Measurements from ENCODE around the gene PRIM1.

The PRIM1 gene

GRCh38 chr12:56688846-56689109, 63.3 kb downstream of the PRIM1 start:
- Histone ChIP-seq H2BK15ac (replicated peaks; ENCODE audit: low read depth) (no peak overlapping the region), H3K9ac (ENCODE audit: low read length) (peak overlapping the region; percentile 91), H3K4me3 (ENCODE audit: low read length) (peak overlapping the region; percentile 50), H2AK5ac (ENCODE audit: low read length) (peak overlapping the region; percentile 35), H3K23ac (ENCODE audit: low read length) (no peak overlapping the region), H3K27ac (ENCODE audit: low read depth, low read length) (peak overlapping the region; percentile 94), H3K36me3 (ENCODE audit: control insufficient read depth, insufficient read depth, low read length) (no peaks in the 10 kb centered on the region), H3K27me3 (ENCODE audit: insufficient read depth, low read length, poor library complexity) (no peaks in the 10 kb centered on the region), H3K56ac (ENCODE audit: low read length) (peak overlapping the region; percentile 93), H2BK120ac (ENCODE audit: low read depth, low read length) (peak overlapping the region; percentile 88), H3K79me1 (ENCODE audit: low read length) (no peaks in the 10 kb centered on the region), H3K79me2 (ENCODE audit: control insufficient read depth, insufficient read depth, low read length) (peaks cover 41% of the 10 kb centered on the region), H4K8ac (ENCODE audit: low read depth, low read length) (peak overlapping the region; percentile 77), H3K4ac (ENCODE audit: low read depth, low read length) (peak overlapping the region; percentile 91), H3K4me2 (ENCODE audit: low read length) (peak overlapping the region; percentile 70), H4K5ac (ENCODE audit: low read length) (peak overlapping the region; percentile 82), H2BK5ac (ENCODE audit: low read length) (peak overlapping the region; percentile 14), H3K4me1 (ENCODE audit: control insufficient read depth, low read depth, low read length) (no peaks in the 10 kb centered on the region), H3K18ac (ENCODE audit: low read length) (peak overlapping the region; percentile 96)
- WGBS (ENCODE audit: extremely low coverage, insufficient coverage, low lambda C conversion rate) = no CpG with 5 or more reads among the region's 7 CpGs
- no peak for DNase-seq

GRCh38 chr12:56688129-56688845, 63.8 kb downstream of the PRIM1 start, which contains the start of gene PTGES3:
TSS of gene PTGES3 (minus strand) at chr12:56688284. CDS start at chr12:56687999, 285 bp downstream.
- peak within 1 kb of the TSS; percentile 84 for H3K4me3 ChIP-seq (ENCODE audit: low read length)
- H3K27me3 ChIP-seq (ENCODE audit: insufficient read depth, low read length, poor library complexity) = no peaks in the 10 kb centered on the region
- H3K56ac ChIP-seq (ENCODE audit: low read length) = peak within 1 kb of the TSS; percentile 98
- peak within 1 kb of the TSS; percentile 82 for H4K5ac ChIP-seq (ENCODE audit: low read length)
- H3K23ac ChIP-seq (ENCODE audit: low read length) = peak within 1 kb of the TSS; percentile 1
- peak within 1 kb of the TSS; percentile 70 for H3K4me2 ChIP-seq (ENCODE audit: low read length)
- peaks cover 44% of the 10 kb centered on the region for H3K79me2 ChIP-seq (ENCODE audit: control insufficient read depth, insufficient read depth, low read length)
- H3K4ac ChIP-seq (ENCODE audit: low read depth, low read length) = peak within 1 kb of the TSS; percentile 95
- no CpG with 5 or more reads among the region's 64 CpGs for WGBS (ENCODE audit: extremely low coverage, insufficient coverage, low lambda C conversion rate)
- peak; percentile 99 for DNase-seq
- no peak within 1 kb of the TSS for H2BK15ac ChIP-seq (replicated peaks; ENCODE audit: low read depth)
- no peaks in the 10 kb centered on the region for H3K36me3 ChIP-seq (ENCODE audit: control insufficient read depth, insufficient read depth, low read length)
- H4K8ac ChIP-seq (ENCODE audit: low read depth, low read length) = peak within 1 kb of the TSS; percentile 77
- peak within 1 kb of the TSS; percentile 100 for H3K27ac ChIP-seq (ENCODE audit: low read depth, low read length)
- peak within 1 kb of the TSS; percentile 79 for H2BK5ac ChIP-seq (ENCODE audit: low read length)
- no peaks in the 10 kb centered on the region for H3K4me1 ChIP-seq (ENCODE audit: control insufficient read depth, low read depth, low read length)
- H2AK5ac ChIP-seq (ENCODE audit: low read length) = peak within 1 kb of the TSS; percentile 84
- H2BK120ac ChIP-seq (ENCODE audit: low read depth, low read length) = peak within 1 kb of the TSS; percentile 88
- no peaks in the 10 kb centered on the region for H3K79me1 ChIP-seq (ENCODE audit: low read length)
- H3K18ac ChIP-seq (ENCODE audit: low read length) = peak within 1 kb of the TSS; percentile 96
- H3K9ac ChIP-seq (ENCODE audit: low read length) = peak within 1 kb of the TSS; percentile 92

- no peak for DNase-seq
- Histone ChIP-seq H3K4me3 (ENCODE audit: low read length) (peak overlapping the region; percentile 84), H4K8ac (ENCODE audit: low read depth, low read length) (no peak overlapping the region), H3K56ac (ENCODE audit: low read length) (peak overlapping the region; percentile 98), H3K4me1 (ENCODE audit: control insufficient read depth, low read depth, low read length) (no peaks in the 10 kb centered on the region), H3K4ac (ENCODE audit: low read depth, low read length) (peak overlapping the region; percentile 95), H2BK15ac (replicated peaks; ENCODE audit: low read depth) (no peak overlapping the region), H3K9ac (ENCODE audit: low read length) (peak overlapping the region; percentile 92), H3K27me3 (ENCODE audit: insufficient read depth, low read length, poor library complexity) (no peaks in the 10 kb centered on the region), H3K23ac (ENCODE audit: low read length) (peak overlapping the region; percentile 1), H2AK5ac (ENCODE audit: low read length) (peak overlapping the region; percentile 84), H4K5ac (ENCODE audit: low read length) (no peak overlapping the region), H2BK5ac (ENCODE audit: low read length) (peak overlapping the region; percentile 79), H3K4me2 (ENCODE audit: low read length) (peak overlapping the region; percentile 42), H3K79me2 (ENCODE audit: control insufficient read depth, insufficient read depth, low read length) (peaks cover 52% of the 10 kb centered on the region), H3K27ac (ENCODE audit: low read depth, low read length) (peak overlapping the region; percentile 100), H3K36me3 (ENCODE audit: control insufficient read depth, insufficient read depth, low read length) (no peaks in the 10 kb centered on the region), H3K79me1 (ENCODE audit: low read length) (no peaks in the 10 kb centered on the region), H2BK120ac (ENCODE audit: low read depth, low read length) (no peak overlapping the region), H3K18ac (ENCODE audit: low read length) (peak overlapping the region; percentile 77)
- WGBS (ENCODE audit: extremely low coverage, insufficient coverage, low lambda C conversion rate) = no CpG with 5 or more reads among the region's 62 CpGs
These were observed 64.6 kb downstream of the PRIM1 start for GRCh38 chr12:56687223-56688128.

- Histone ChIP-seq H2BK5ac (ENCODE audit: low read length) (no peak overlapping the region), H3K79me2 (ENCODE audit: control insufficient read depth, insufficient read depth, low read length) (peaks cover 77% of the 10 kb centered on the region), H3K4me3 (ENCODE audit: low read length) (no peak overlapping the region), H4K8ac (ENCODE audit: low read depth, low read length) (no peak overlapping the region), H2BK120ac (ENCODE audit: low read depth, low read length) (no peak overlapping the region), H4K5ac (ENCODE audit: low read length) (no peak overlapping the region), H3K18ac (ENCODE audit: low read length) (no peak overlapping the region), H3K56ac (ENCODE audit: low read length) (peak overlapping the region; percentile 62), H3K23ac (ENCODE audit: low read length) (no peak overlapping the region), H3K36me3 (ENCODE audit: control insufficient read depth, insufficient read depth, low read length) (peaks cover 3% of the 10 kb centered on the region), H3K9ac (ENCODE audit: low read length) (peak overlapping the region; percentile 61), H3K4ac (ENCODE audit: low read depth, low read length) (no peak overlapping the region), H3K4me2 (ENCODE audit: low read length) (peak overlapping the region; percentile 24), H3K4me1 (ENCODE audit: control insufficient read depth, low read depth, low read length) (no peaks in the 10 kb centered on the region), H2AK5ac (ENCODE audit: low read length) (no peak overlapping the region), H3K27ac (ENCODE audit: low read depth, low read length) (no peak overlapping the region), H3K79me1 (ENCODE audit: low read length) (no peaks in the 10 kb centered on the region), H2BK15ac (replicated peaks; ENCODE audit: low read depth) (no peak overlapping the region), H3K27me3 (ENCODE audit: insufficient read depth, low read length, poor library complexity) (no peaks in the 10 kb centered on the region)
- no CpG with 5 or more reads among the region's 8 CpGs for WGBS (ENCODE audit: extremely low coverage, insufficient coverage, low lambda C conversion rate)
- no peak for DNase-seq
These were observed 67.3 kb downstream of the PRIM1 start for GRCh38 chr12:56684745-56685359.

- H3K4me1 ChIP-seq (ENCODE audit: control insufficient read depth, low read depth, low read length) = no peaks in the 10 kb centered on the region
- H2AK5ac ChIP-seq (ENCODE audit: low read length) = no peak overlapping the region
- H4K8ac ChIP-seq (ENCODE audit: low read depth, low read length) = no peak overlapping the region
- H3K4me2 ChIP-seq (ENCODE audit: low read length) = no peak overlapping the region
- no peak overlapping the region for H3K27ac ChIP-seq (ENCODE audit: low read depth, low read length)
- no CpG with 5 or more reads among the region's 6 CpGs for WGBS (ENCODE audit: extremely low coverage, insufficient coverage, low lambda C conversion rate)
- H3K4ac ChIP-seq (ENCODE audit: low read depth, low read length) = no peak overlapping the region
- no peak overlapping the region for H2BK120ac ChIP-seq (ENCODE audit: low read depth, low read length)
- no peak overlapping the region for H3K4me3 ChIP-seq (ENCODE audit: low read length)
- H3K56ac ChIP-seq (ENCODE audit: low read length) = no peak overlapping the region
- H3K18ac ChIP-seq (ENCODE audit: low read length) = no peak overlapping the region
- H3K27me3 ChIP-seq (ENCODE audit: insufficient read depth, low read length, poor library complexity) = no peaks in the 10 kb centered on the region
- H2BK5ac ChIP-seq (ENCODE audit: low read length) = no peak overlapping the region
- peaks cover 96% of the 10 kb centered on the region for H3K79me2 ChIP-seq (ENCODE audit: control insufficient read depth, insufficient read depth, low read length)
- no peak overlapping the region for H2BK15ac ChIP-seq (replicated peaks; ENCODE audit: low read depth)
- no peak overlapping the region for H3K23ac ChIP-seq (ENCODE audit: low read length)
- no peak overlapping the region for H4K5ac ChIP-seq (ENCODE audit: low read length)
- no peak for DNase-seq
- H3K79me1 ChIP-seq (ENCODE audit: low read length) = peaks cover 4% of the 10 kb centered on the region
- H3K9ac ChIP-seq (ENCODE audit: low read length) = no peak overlapping the region
- peaks cover 3% of the 10 kb centered on the region for H3K36me3 ChIP-seq (ENCODE audit: control insufficient read depth, insufficient read depth, low read length)
These were observed 69.8 kb downstream of the PRIM1 start for GRCh38 chr12:56682323-56682722.
